IMR-90 (cell line): ENCODE data around the gene SP140L. TPM values are rescaled to one million over a fixed set of nuclear protein-coding genes. Genes with fewer than 3 reads are reported as not detected.

Experiments
- ATAC-seq: fragments of 200-7000 bp; cut with Tn5 transposase; 2 replicates; pipeline ENCODE4 v1.9.1; 2020; ENCODE audit warnings: low read depth, mild to moderate bottlenecking, moderate library complexity
- BruUV-seq: library from RNA; stranded (reverse); fragments of 400-500 nt; replicated peaks from 2 replicates; lab custom pipeline; 2021; lab: Mats Ljungman, UMichigan
- CTCF ChIA-PET: fragments of 300-600 bp; formaldehyde crosslinking; extraction: SDS; loops from one replicate; lab custom pipeline; 2021; ENCODE audit warnings: antibody characterized with exemption; lab: Yijun Ruan, JAX
- POLR2A ChIA-PET: fragments of 300-600 bp; sonication (Branson Sonifier 250); formaldehyde crosslinking; loops from one replicate; lab custom pipeline; 2022; ENCODE audit warnings: antibody characterized with exemption; ENCODE audit not compliant: unreplicated experiment; lab: Charles Lee
- DNase-seq: peaks from one replicate; pipeline ENCODE4 v3.0.0; 2013
- H2AFZ ChIP-seq: replicated peaks from 2 replicates; pipeline ENCODE3; 2013; ENCODE audit warnings: low read length, mild to moderate bottlenecking; ENCODE audit not compliant: poor library complexity
- H2AK5ac ChIP-seq: 2 replicates; pipeline ENCODE4 v1.6.1; 2013; ENCODE audit warnings: low read depth, low read length, inconsistent platforms
- H2AK9ac ChIP-seq: replicated peaks from 2 replicates; pipeline ENCODE3; 2013; ENCODE audit warnings: mild to moderate bottlenecking, low read depth, low read length, moderate library complexity; ENCODE audit not compliant: poor library complexity
- H2BK120ac ChIP-seq: 2 replicates; pipeline ENCODE4 v1.6.1; 2013; ENCODE audit warnings: low read depth, low read length, inconsistent platforms
- H2BK15ac ChIP-seq: 3 replicates; pipeline ENCODE4 v1.6.1; 2013; ENCODE audit warnings: low read depth, low read length, inconsistent platforms
- H2BK20ac ChIP-seq: 2 replicates; pipeline ENCODE4 v1.6.1; 2013; ENCODE audit warnings: low read depth, mild to moderate bottlenecking, inconsistent platforms, low read length, moderate library complexity
- H2BK5ac ChIP-seq: 2 replicates; pipeline ENCODE4 v1.6.1; 2013; ENCODE audit warnings: mild to moderate bottlenecking, low read depth, low read length, inconsistent platforms; ENCODE audit not compliant: poor library complexity, severe bottlenecking
- H3K14ac ChIP-seq: replicated peaks from 2 replicates; pipeline ENCODE4 v1.6.1; 2013; ENCODE audit warnings: low read depth, low read length, inconsistent platforms
- H3K18ac ChIP-seq: 2 replicates; pipeline ENCODE4 v1.6.1; 2013; ENCODE audit warnings: low read depth, low read length, control low read depth
- H3K23ac ChIP-seq: 2 replicates; pipeline ENCODE4 v1.6.1; 2013; ENCODE audit warnings: low read depth, low read length, inconsistent platforms
- H3K27ac ChIP-seq: 2 replicates; pipeline ENCODE4 v1.5.1; 2013; ENCODE audit warnings: mild to moderate bottlenecking, control low read depth, low read length; ENCODE audit not compliant: insufficient read depth
- H3K27me3 ChIP-seq: 2 replicates; pipeline ENCODE4 v1.6.1; 2013; ENCODE audit warnings: low read length; ENCODE audit not compliant: control insufficient read depth, insufficient read depth
- H3K36me3 ChIP-seq: 2 replicates; pipeline ENCODE4 v1.6.1; 2013; ENCODE audit warnings: low read length, mixed read lengths; ENCODE audit not compliant: control insufficient read depth, insufficient read depth
- H3K4ac ChIP-seq: 2 replicates; pipeline ENCODE4 v1.6.1; 2013; ENCODE audit warnings: low read depth, low read length, inconsistent platforms
- H3K4me1 ChIP-seq: 2 replicates; pipeline ENCODE4 v1.6.1; 2013; ENCODE audit warnings: low read length, mixed read lengths; ENCODE audit not compliant: control insufficient read depth, insufficient read depth
- H3K4me2 ChIP-seq: 2 replicates; pipeline ENCODE4 v1.6.1; 2013; ENCODE audit warnings: low read depth, mild to moderate bottlenecking, control low read depth, low read length, moderate library complexity
- H3K4me3 ChIP-seq: 2 replicates; pipeline ENCODE4 v1.5.1; 2013; ENCODE audit warnings: low read depth, mild to moderate bottlenecking, control low read depth, low read length, moderate library complexity; ENCODE audit not compliant: insufficient read depth
- H3K56ac ChIP-seq: 2 replicates; pipeline ENCODE4 v1.6.1; 2013; ENCODE audit warnings: low read length, inconsistent platforms; ENCODE audit not compliant: insufficient read depth; ENCODE audit errors: extremely low read depth
- H3K79me1 ChIP-seq, 2 experiments: 2 replicates each; pipeline ENCODE4 v1.6.1; 2013; ENCODE audit warnings: low read length in 2 of 2, inconsistent platforms in 1 of 2, low read depth in 1 of 2
- H3K9ac ChIP-seq: 2 replicates; pipeline ENCODE4 v1.6.1; 2013; ENCODE audit warnings: low read depth, low read length, control low read depth
- H3K9me1 ChIP-seq: 2 replicates; pipeline ENCODE4 v1.6.1; 2013; ENCODE audit warnings: low read length, inconsistent platforms; ENCODE audit not compliant: insufficient read depth
- H3K9me3 ChIP-seq: 2 replicates; pipeline ENCODE4 v1.6.1; 2013; ENCODE audit warnings: low read length; ENCODE audit not compliant: control insufficient read depth, insufficient read depth
- H4K20me1 ChIP-seq: 2 replicates; pipeline ENCODE4 v1.6.1; 2013; ENCODE audit warnings: low read length, inconsistent platforms; ENCODE audit not compliant: insufficient read depth
- H4K5ac ChIP-seq: 2 replicates; pipeline ENCODE4 v1.6.1; 2013; ENCODE audit warnings: mild to moderate bottlenecking, low read depth, low read length, control low read depth
- H4K8ac ChIP-seq, 2 experiments: 2 replicates each; pipeline ENCODE4 v1.6.1; 2013; ENCODE audit warnings: low read depth in 2 of 2, low read length in 2 of 2, control low read depth in 1 of 2, inconsistent platforms in 1 of 2
- H4K91ac ChIP-seq: 2 replicates; pipeline ENCODE4 v1.6.1; 2013; ENCODE audit warnings: low read depth, low read length, inconsistent platforms; ENCODE audit not compliant: insufficient read depth
- BHLHE40 ChIP-seq: fragments of 150-350 bp; IDR thresholded peaks from 2 replicates; pipeline ENCODE4 v1.6.1; 2016; ENCODE audit warnings: mild to moderate bottlenecking, low read depth, low read length
- CEBPB ChIP-seq: IDR thresholded peaks from 2 replicates; pipeline ENCODE4 v1.6.1; 2012; ENCODE audit warnings: low read depth, low read length, improper control_type of control experiment
- CHD1 ChIP-seq: IDR thresholded peaks from 2 replicates; pipeline ENCODE4 v1.6.1; 2012; ENCODE audit warnings: low read depth, low read length, improper control_type of control experiment
- ELK1 ChIP-seq: fragments of 150-350 bp; IDR thresholded peaks from 2 replicates; pipeline ENCODE4 v1.6.1; 2016; ENCODE audit warnings: low read depth, mild to moderate bottlenecking, low read length, moderate library complexity, borderline replicate concordance
- FOS ChIP-seq: fragments of 150-350 bp; IDR thresholded peaks from 2 replicates; pipeline ENCODE4 v1.6.1; 2016; ENCODE audit warnings: low read depth, low read length
- MAFK ChIP-seq: IDR thresholded peaks from 2 replicates; pipeline ENCODE4 v1.6.1; 2012; ENCODE audit warnings: low read depth, low read length, improper control_type of control experiment
- RAD21 ChIP-seq: IDR thresholded peaks from 2 replicates; pipeline ENCODE4 v1.6.1; 2012; ENCODE audit warnings: low read length, improper control_type of control experiment
- RCOR1 ChIP-seq: IDR thresholded peaks from 2 replicates; pipeline ENCODE4 v1.6.1; 2012; ENCODE audit warnings: mild to moderate bottlenecking, low read length, improper control_type of control experiment; ENCODE audit not compliant: insufficient replicate concordance
- RFX5 ChIP-seq: IDR thresholded peaks from 2 replicates; pipeline ENCODE4 v1.8.0; 2012; ENCODE audit warnings: low read depth, mild to moderate bottlenecking, low read length, moderate library complexity
- SMC3 ChIP-seq: fragments of 150-350 bp; IDR thresholded peaks from 2 replicates; pipeline ENCODE4 v1.6.1; 2016; ENCODE audit warnings: low read depth, mild to moderate bottlenecking, antibody characterized with exemption, low read length, moderate library complexity
- WGBS, 2 experiments: methylation state at CpG; one replicate each; pipeline versions ENCODE4 v1.1.5 to v1.1.7; 2013; ENCODE audit warnings: missing lambda C conversion rate in 2 of 2; ENCODE audit not compliant: insufficient read length in 1 of 2; ENCODE audit errors: extremely low coverage in 2 of 2; 5-methylcytosine and 5-hydroxymethylcytosine counted together
- dilution Hi-C: fragments of 300-500 bp; cut with HindIII; formaldehyde crosslinking; loops from one replicate; pipeline ENCODE4 v1.14.3; 2018; ENCODE audit warnings: low sequenced_read_pairs; ENCODE audit not compliant: unreplicated experiment
- in situ Hi-C: fragments of 300-500 bp; cut with MboI; formaldehyde crosslinking; loops from 3 replicates; pipeline ENCODE4 v1.14.3; 2019; ENCODE audit warnings: low sequenced_read_pairs, inconsistent platforms, mixed read lengths
- intact Hi-C: fragments of 100-400 bp; cut with micrococcal nuclease; formaldehyde crosslinking; loops from 2 replicates; pipeline ENCODE4 v1.10.0; 2022
- polyA plus RNA-seq, 3 experiments: library from polyadenylated mRNA; depleted of rRNA; stranded (reverse); fragments of >200 nt; gene quantifications; 2 replicates each; pipeline ENCODE4 v1.2.3, GENCODE V29; 2012; ENCODE audit warnings: low replicate concordance in 1 of 3
- total RNA-seq: library from RNA; depleted of rRNA; stranded (reverse); fragments of >200 nt; gene quantifications from 2 replicates; pipeline ENCODE4 v1.2.3, GENCODE V29; 2012

Gene SP140L
- total and polyA plus RNA-seq, 2 of the 4 experiments (the other 2 are of a cell fraction), result 5.4 to 11.2 TPM

GRCh38 chr2:230343747-230344146, 16.8 kb downstream of the SP140L start:
- Histone ChIP-seq H3K14ac (no peak overlapping the region), H2BK15ac (no peak overlapping the region), H3K56ac (no peak overlapping the region), H3K9me3 (no peaks in the 10 kb centered on the region), H2BK20ac (no peak overlapping the region), H3K4me2 (no peak overlapping the region), H3K79me1 (peaks cover 18% of the 10 kb centered on the region in 2 experiments), H2AFZ (no peak overlapping the region), H4K8ac (no peak overlapping the region), H4K20me1 (no peaks in the 10 kb centered on the region), H3K18ac (no peak overlapping the region), H4K91ac (no peak overlapping the region), H3K27ac (no peak overlapping the region), H3K27me3 (no peaks in the 10 kb centered on the region), H3K9ac (no peak overlapping the region), H3K36me3 (0 out of 2 replicates have a peak, but pooled peaks cover 2% of the 10 kb centered on the region), H2BK5ac (no peak overlapping the region), H3K4me1 (no peaks in the 10 kb centered on the region), H2BK120ac (no peak overlapping the region), H2AK9ac (no peak overlapping the region), H2AK5ac (no peak overlapping the region), H3K23ac (no peak overlapping the region), H3K9me1 (no peaks in the 10 kb centered on the region; the same call in 1 of the 2 replicates), H3K4ac (no peak overlapping the region), H4K5ac (no peak overlapping the region), H3K4me3 (no peak overlapping the region)
- peak; percentile 12 for DNase-seq
- no TSS peak for BruUV-seq
- CTCF ChIA-PET, result no interaction called here
- no CpG with 5 or more reads among the region's 1 CpG for WGBS, 2 experiments
- POLR2A ChIA-PET, result no interaction called here
- dilution Hi-C loops (no loop called here), in situ Hi-C loops (no loop called here), intact Hi-C loops (no loop called here)
- TF ChIP-seq CEBPB (no peak), RAD21 (no peak), BHLHE40 (no peak), MAFK (no peak), ELK1 (no peak), RFX5 (no peak), RCOR1 (no peak), FOS (no peak), CHD1 (no peak), SMC3 (no peak)
- no peak for ATAC-seq
